SK-N-SH (cell line): Measurements from ENCODE around the gene TTK. TPM values are rescaled to one million over a fixed set of nuclear protein-coding genes. Genes with fewer than 3 reads are reported as not detected.

Experiments used
- CTCF ChIA-PET: fragments of 300-600, 350-600 bp; formaldehyde crosslinking; extraction: SDS; loops from one replicate; lab custom pipeline; 2021; lab: Yijun Ruan, JAX
- POLR2A ChIA-PET: fragments of 350-600 bp; sonication (Branson Sonifier 250); formaldehyde crosslinking; extraction: SDS; loops from one replicate; lab custom pipeline; 2020; ENCODE audit warnings: antibody characterized with exemption, inconsistent platforms; lab: Yijun Ruan, JAX
- DNase-seq: peaks from one replicate; pipeline ENCODE4 v3.0.0; 2012
- H2AFZ ChIP-seq: fragments of 200-600 bp; sonication (generic); 2 replicates; pipeline ENCODE4 v1.8.1; 2016; ENCODE audit warnings: antibody characterized with exemption, mild to moderate bottlenecking, low read depth
- H3F3A ChIP-seq: fragments of 200-600 bp; sonication (generic); replicated peaks from 2 replicates; pipeline ENCODE3; 2016; ENCODE audit warnings: antibody characterized with exemption, mild to moderate bottlenecking; ENCODE audit not compliant: insufficient read depth
- H3K27ac ChIP-seq, 2 experiments: fragments of 200-500 bp in 1 of 2; fragments of 200-600 bp in 1 of 2; sonication (Bioruptor generic) in 1 of 2; sonication (generic), shearing (Covaris generic) in 1 of 2; 2 replicates each; pipeline versions ENCODE4 v1.5.1 to v1.6.1; 2014 to 2016; ENCODE audit warnings: low read depth in 2 of 2, inconsistent platforms in 1 of 2, low read length in 1 of 2, mild to moderate bottlenecking in 1 of 2, mixed read lengths in 1 of 2
- H3K27me3 ChIP-seq: fragments of 200-600 bp; sonication (generic), shearing (Covaris generic); 2 replicates; pipeline ENCODE4 v1.6.1; 2016; ENCODE audit warnings: mixed run types; ENCODE audit not compliant: insufficient read depth
- H3K36me3 ChIP-seq, 2 experiments: fragments of 200-500 bp in 1 of 2; fragments of 200-600 bp in 1 of 2; sonication (Bioruptor generic) in 1 of 2; sonication (generic) in 1 of 2; replicated peaks in 1 of 2; 2 replicates each; pipeline versions ENCODE3 to v1.5.1; 2014 to 2016; ENCODE audit warnings: low read length in 1 of 2, mild to moderate bottlenecking in 1 of 2; ENCODE audit not compliant: insufficient read depth in 2 of 2, control insufficient read depth in 1 of 2
- H3K4me1 ChIP-seq, 2 experiments: fragments of 200-500 bp in 1 of 2; fragments of 200-600 bp in 1 of 2; sonication (Bioruptor generic) in 1 of 2; sonication (generic), shearing (Covaris generic) in 1 of 2; 2 replicates each; pipeline versions ENCODE4 v1.5.1 to v1.6.1; 2014 to 2016; ENCODE audit warnings: low read depth in 1 of 2, low read length in 1 of 2, mixed run types in 1 of 2; ENCODE audit not compliant: insufficient read depth in 2 of 2, control insufficient read depth in 1 of 2
- H3K4me2 ChIP-seq: fragments of 200-600 bp; sonication (generic), shearing (Covaris generic); 2 replicates; pipeline ENCODE4 v1.6.1; 2017; ENCODE audit warnings: mixed run types
- H3K4me3 ChIP-seq, 2 experiments: fragments of 200-500 bp in 1 of 2; fragments of 200-600 bp in 1 of 2; sonication (Bioruptor generic) in 1 of 2; sonication (generic), shearing (Covaris generic) in 1 of 2; 2 replicates each; pipeline versions ENCODE4 v1.5.1 to v1.8.1; 2014 to 2016; ENCODE audit warnings: low read depth in 2 of 2, inconsistent platforms in 1 of 2, low read length in 1 of 2, mild to moderate bottlenecking in 1 of 2, mixed read lengths in 1 of 2, moderate library complexity in 1 of 2
- H3K79me2 ChIP-seq: fragments of 200-600 bp; sonication (generic); 2 replicates; pipeline ENCODE4 v1.8.1; 2017; ENCODE audit warnings: mild to moderate bottlenecking; ENCODE audit not compliant: insufficient read depth
- H3K9ac ChIP-seq: fragments of 200-600 bp; sonication (generic); 2 replicates; pipeline ENCODE4 v1.6.1; 2017; ENCODE audit warnings: mixed run types
- H3K9me2 ChIP-seq: fragments of 200-600 bp; sonication (generic); 2 replicates; pipeline ENCODE4 v1.6.1; 2017; ENCODE audit warnings: mixed run types
- H3K9me3 ChIP-seq: fragments of 200-600 bp; sonication (generic); 2 replicates; pipeline ENCODE4 v1.6.1; 2017; ENCODE audit warnings: mixed run types, mild to moderate bottlenecking, moderate library complexity
- H4K20me1 ChIP-seq: fragments of 200-600 bp; sonication (generic); 2 replicates; pipeline ENCODE4 v1.6.1; 2017; ENCODE audit warnings: mild to moderate bottlenecking, mixed run types; ENCODE audit not compliant: insufficient read depth
- ELF1 ChIP-seq: IDR thresholded peaks from 2 replicates; pipeline ENCODE4 v1.4.0; 2012
- FOXM1 ChIP-seq: IDR thresholded peaks from 2 replicates; pipeline ENCODE4 v1.4.0; 2012; ENCODE audit warnings: low read depth, mild to moderate bottlenecking
- GABPA ChIP-seq: IDR thresholded peaks from 2 replicates; pipeline ENCODE4 v1.4.0; 2012; ENCODE audit warnings: low read depth, mild to moderate bottlenecking
- GATA2 ChIP-seq: sonication (generic); formaldehyde crosslinking; IDR thresholded peaks from 2 replicates; pipeline ENCODE4 v1.5.0; 2020; ENCODE audit warnings: mild to moderate bottlenecking, missing genetic modification reagents
- IRF3 ChIP-seq: fragments of 150-350 bp; IDR thresholded peaks from 2 replicates; pipeline ENCODE4 v1.6.1; 2016; ENCODE audit warnings: mild to moderate bottlenecking, low read depth, low read length
- MAX ChIP-seq: IDR thresholded peaks from 2 replicates; pipeline ENCODE4 v1.4.0; 2012; ENCODE audit warnings: low read depth
- MEF2A ChIP-seq: IDR thresholded peaks from 2 replicates; pipeline ENCODE4 v1.4.0; 2012; ENCODE audit warnings: low read depth, borderline replicate concordance
- MXI1 ChIP-seq: IDR thresholded peaks from 2 replicates; pipeline ENCODE4 v1.6.1; 2012; ENCODE audit warnings: mild to moderate bottlenecking, low read depth, low read length, improper control_type of control experiment
- PBX3 ChIP-seq: IDR thresholded peaks from 2 replicates; pipeline ENCODE4; 2012
- RAD21 ChIP-seq: IDR thresholded peaks from 2 replicates; pipeline ENCODE4 v1.6.1; 2012; ENCODE audit warnings: mild to moderate bottlenecking, low read length
- RCOR1 ChIP-seq: fragments of 150-350 bp; IDR thresholded peaks from 2 replicates; pipeline ENCODE4 v1.6.1; 2017; ENCODE audit warnings: antibody characterized with exemption, low read length
- REST ChIP-seq: IDR thresholded peaks from 2 replicates; pipeline ENCODE4 v1.6.1; 2012; ENCODE audit warnings: mild to moderate bottlenecking, low read depth, low read length, moderate library complexity
- SIN3A ChIP-seq: IDR thresholded peaks from 2 replicates; pipeline ENCODE4 v1.6.1; 2012; ENCODE audit warnings: low read depth, mild to moderate bottlenecking, low read length, moderate library complexity, borderline replicate concordance
- TAF1 ChIP-seq: IDR thresholded peaks from 2 replicates; pipeline ENCODE4 v1.6.1; 2012; ENCODE audit warnings: low read depth, mild to moderate bottlenecking, low read length, moderate library complexity, borderline replicate concordance
- TEAD4 ChIP-seq: IDR thresholded peaks from 2 replicates; pipeline ENCODE4 v1.4.0; 2012; ENCODE audit warnings: mild to moderate bottlenecking, borderline replicate concordance; ENCODE audit not compliant: insufficient read depth
- USF1 ChIP-seq: IDR thresholded peaks from 2 replicates; pipeline ENCODE4 v1.4.0; 2012; ENCODE audit warnings: low read depth, borderline replicate concordance
- USF2 ChIP-seq: fragments of 150-350 bp; IDR thresholded peaks from 2 replicates; pipeline ENCODE4 v1.6.1; 2017; ENCODE audit warnings: antibody characterized with exemption, low read length, low read depth, borderline replicate concordance
- YY1 ChIP-seq: IDR thresholded peaks from 2 replicates; pipeline ENCODE4 v1.4.0; 2012; ENCODE audit warnings: low read depth, mild to moderate bottlenecking
- WGBS: methylation state at CpG from one replicate; pipeline ENCODE4 v1.1.6; 2017; ENCODE audit warnings: low lambda C conversion rate; 5-methylcytosine and 5-hydroxymethylcytosine counted together
- polyA plus RNA-seq, 3 experiments: library from polyadenylated mRNA; depleted of rRNA; stranded (reverse); fragments of >200 nt; gene quantifications; 2 replicates each; pipeline ENCODE4 v1.2.3, GENCODE V29; 2012

TTK gene
- polyA plus RNA-seq, 1 of the 3 experiments (the other 2 are of a cell fraction), result 3.6 TPM

- Histone ChIP-seq H4K20me1 (no peaks in the 10 kb centered on the region), H3K9ac (peak overlapping the region; percentile 72), H3K27ac (no peak overlapping the region; a peak in 2 of 4 replicates), H3K4me2 (peak overlapping the region; percentile 80), H3K9me2 (no peaks in the 10 kb centered on the region), H3K9me3 (no peaks in the 10 kb centered on the region)
- no peak for DNase-seq
- WGBS, result 37% methylated on average over 6 of the region's 6 CpGs
- TF ChIP-seq FOXM1 (no peak), PBX3 (no peak), TAF1 (no peak), RCOR1 (no peak), ELF1 (no peak), IRF3 (no peak)
- TF ChIP-seq, all 33 proteins: peak for 0
- peak overlapping the region; percentile 92 for H2AFZ ChIP-seq
- ChIA-PET CTCF (no interaction called here), POLR2A (no interaction called here)
- H3K4me1 ChIP-seq, result peaks cover 12 to 15% of the 10 kb centered on the region in 2 experiments
- peaks cover 23 to 25% of the 10 kb centered on the region in 2 experiments for H3K36me3 ChIP-seq
- no peaks in the 10 kb centered on the region for H3K27me3 ChIP-seq
- peak overlapping the region; percentile 62 to 81 for H3K4me3 ChIP-seq
- peaks cover 37% of the 10 kb centered on the region for H3K79me2 ChIP-seq
- H3F3A ChIP-seq, result no peaks in the 10 kb centered on the region
Measured at GRCh38 chr6:80005406-80005805, 957 bp downstream of the TTK start.

- Histone ChIP-seq H4K20me1 (no peaks in the 10 kb centered on the region), H3K4me3 (no peak overlapping the region), H3K36me3 (peaks cover 28 to 36% of the 10 kb centered on the region in 2 experiments), H3K4me2 (peak overlapping the region; percentile 80; the same call in 1 of the 2 replicates), H3K9ac (no peak overlapping the region), H3K27me3 (no peaks in the 10 kb centered on the region), H3K79me2 (peaks cover 37% of the 10 kb centered on the region), H3K27ac (peak overlapping the region; percentile 57 to 82; a peak in 2 of 4 replicates), H3K9me3 (no peaks in the 10 kb centered on the region), H3K9me2 (no peaks in the 10 kb centered on the region), H2AFZ (peak overlapping the region; percentile 37; the same call in 1 of the 2 replicates), H3K4me1 (peaks cover 12 to 15% of the 10 kb centered on the region in 2 experiments), H3F3A (no peaks in the 10 kb centered on the region)
- DNase-seq, result no peak
- WGBS, result 10% methylated on average over 1 of the region's 1 CpG
- ChIA-PET POLR2A (no interaction called here), CTCF (no interaction called here)
- TF ChIP-seq RAD21, result no peak
- TF ChIP-seq USF2, result no peak
- TF ChIP-seq TEAD4, result no peak
- no peak for TF ChIP-seq GABPA
- TF ChIP-seq IRF3, result no peak
- no peak for TF ChIP-seq USF1
- no peak for TF ChIP-seq MXI1
- no peak for TF ChIP-seq GATA2
- no peak for TF ChIP-seq MAX
- no peak for TF ChIP-seq SIN3A
- no peak for TF ChIP-seq YY1
- TF ChIP-seq MEF2A, result 0 out of 2 replicates have a peak, but pooled peaks have one; percentile 11
- TF ChIP-seq REST, result no peak
Measured at GRCh38 chr6:80006541-80006940, 2.1 kb downstream of the TTK start.
